LHCN-M2 (cell line): ENCODE results near the gene PALM. TPM values are rescaled to one million over a fixed set of nuclear protein-coding genes. Genes with fewer than 3 reads are reported as not detected.
"Not testable (repeated sequence)": the region's sequence is repeated elsewhere in the genome, so short reads cannot be mapped to it uniquely, and the experiment has no call there.

Experiments used
- DNase-seq: peaks from one replicate; pipeline ENCODE4 v3.0.0-alpha.2; 2012; ENCODE audit warnings: low read depth
- total RNA-seq: library from RNA; depleted of rRNA; stranded (reverse); fragments of >200 nt; gene quantifications from 2 replicates; pipeline ENCODE4 v1.2.3, GENCODE V29; 2014

PALM gene
- total RNA-seq, 1 experiment from 2014 or later, result 2.3 TPM

DNA sequence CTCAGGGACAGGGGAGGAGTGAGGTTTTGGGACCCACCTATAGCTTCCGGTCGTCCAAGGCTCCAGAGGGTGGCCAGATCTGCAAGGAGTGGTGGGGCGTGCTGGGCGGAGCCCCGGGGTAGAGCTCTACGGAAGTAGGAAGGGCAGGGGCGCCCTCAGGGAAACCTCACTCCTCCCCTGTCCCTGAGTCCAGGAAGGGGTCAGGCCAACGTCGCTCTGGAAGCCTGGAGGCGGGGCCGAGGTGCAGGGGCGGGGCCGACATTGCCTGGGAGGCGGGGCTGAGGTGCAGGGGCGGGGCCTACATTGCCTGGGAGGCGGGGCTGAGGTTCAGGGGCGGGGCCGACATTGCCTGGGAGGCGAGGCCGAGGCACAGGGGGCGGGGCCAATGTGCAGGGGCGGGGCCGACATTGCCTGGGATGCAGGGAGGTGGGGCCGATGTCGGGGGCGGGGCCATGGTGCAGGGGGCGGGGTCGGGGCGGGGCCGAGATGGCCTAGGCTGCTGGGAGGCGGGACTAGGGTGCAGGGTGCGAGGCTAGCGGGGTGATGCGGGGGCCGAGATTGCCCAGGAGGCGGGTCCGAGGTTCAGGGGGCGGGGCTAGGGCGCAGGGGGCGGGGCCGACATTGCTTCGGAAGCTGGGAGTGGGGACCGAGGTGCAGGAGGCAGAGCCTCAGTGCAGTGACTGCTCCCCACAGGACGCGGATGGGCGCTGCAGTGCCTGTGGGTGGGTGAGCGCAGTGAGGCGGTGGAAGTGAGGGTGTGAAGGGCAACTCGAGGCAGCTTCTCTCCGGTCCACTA is 4.9 kb upstream of the PALM start:
- DNase-seq, result peak; percentile 15

DNA sequence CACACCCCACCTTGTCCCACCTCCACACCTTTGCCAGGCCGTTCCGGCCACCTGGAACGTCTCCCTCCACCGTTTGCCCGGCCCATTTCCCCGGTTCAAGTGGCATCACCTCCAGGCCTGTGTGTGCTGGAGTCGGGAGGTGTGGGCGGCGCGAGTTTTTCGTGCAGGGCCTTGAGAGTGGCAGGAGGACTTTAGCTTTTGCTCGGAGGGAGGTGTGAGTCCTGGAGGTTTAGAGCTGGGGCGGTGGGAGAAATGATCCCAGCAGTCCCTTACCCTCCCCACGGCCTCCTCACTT is 4.3 kb upstream of the PALM start:
- DNase-seq, result no peak

DNA sequence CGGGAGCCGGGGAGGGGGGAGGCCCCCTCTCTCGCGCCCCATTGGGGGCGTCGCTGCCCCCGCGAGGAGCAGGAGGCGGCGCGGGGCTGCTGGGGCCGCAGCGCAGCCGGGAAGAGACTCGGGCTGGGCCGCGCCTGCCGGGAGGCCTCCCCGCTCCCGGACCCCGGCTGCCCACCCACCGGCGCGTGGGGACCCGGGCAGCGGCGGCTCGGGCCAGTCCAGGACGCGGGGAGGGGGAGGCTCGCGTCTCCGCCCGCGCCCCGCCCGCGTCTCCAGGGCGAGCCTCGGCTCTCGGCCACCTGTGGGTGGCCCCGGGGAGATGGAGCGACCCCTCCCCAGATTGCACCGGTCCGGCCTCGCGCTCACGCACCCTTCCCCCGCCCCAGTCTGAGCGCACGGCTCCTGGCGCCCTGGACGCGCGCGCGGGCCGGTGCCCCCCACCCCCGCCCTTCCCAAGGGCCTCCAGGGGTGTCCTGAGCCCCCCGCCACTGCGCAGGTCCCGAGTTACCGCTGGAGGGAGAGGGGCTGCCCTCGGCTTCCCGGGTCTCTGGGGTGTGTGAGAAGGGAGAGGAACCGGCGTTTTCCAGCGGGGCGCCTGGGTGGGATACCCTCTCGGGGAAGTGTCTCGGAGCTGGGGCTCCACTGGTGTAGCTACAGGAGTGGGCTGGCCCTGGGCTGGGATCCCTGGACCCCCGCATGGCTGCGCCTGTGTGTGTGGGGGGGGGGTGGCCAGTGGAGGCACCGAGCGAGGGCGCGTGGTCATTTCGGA is 645 bp downstream of the PALM start:
- no peak for DNase-seq

DNA sequence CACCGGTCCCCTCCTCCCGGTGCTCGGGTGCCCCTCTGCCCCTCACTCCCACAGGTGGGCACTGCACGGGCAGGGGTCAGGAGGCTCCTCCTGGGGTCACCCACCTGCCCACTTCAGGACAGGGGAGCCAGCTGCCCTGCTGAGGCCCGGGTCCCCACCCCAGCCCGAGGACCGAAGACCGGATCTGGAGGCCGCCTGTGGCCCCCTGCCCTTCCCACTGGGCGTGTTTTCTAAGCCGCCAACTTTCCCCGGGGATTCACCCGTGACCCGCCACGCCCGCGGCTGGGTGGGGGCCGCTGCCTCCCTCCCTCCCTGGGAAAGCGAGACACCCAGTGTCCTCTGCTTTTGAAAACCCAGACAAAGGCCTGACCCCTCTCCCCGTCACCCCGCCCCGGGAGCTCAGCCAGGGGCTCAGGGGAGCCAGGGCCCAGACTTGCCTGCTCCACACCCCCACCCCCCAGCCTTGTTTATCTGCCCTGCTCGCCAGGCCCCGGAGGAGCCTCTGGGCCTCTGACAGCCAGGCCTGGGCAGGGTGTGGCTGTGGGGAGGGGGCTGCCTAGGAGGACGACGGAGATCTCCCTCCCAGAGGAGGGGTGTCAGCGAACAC is 1.3 kb downstream of the PALM start:
- DNase-seq, result no peak

DNA sequence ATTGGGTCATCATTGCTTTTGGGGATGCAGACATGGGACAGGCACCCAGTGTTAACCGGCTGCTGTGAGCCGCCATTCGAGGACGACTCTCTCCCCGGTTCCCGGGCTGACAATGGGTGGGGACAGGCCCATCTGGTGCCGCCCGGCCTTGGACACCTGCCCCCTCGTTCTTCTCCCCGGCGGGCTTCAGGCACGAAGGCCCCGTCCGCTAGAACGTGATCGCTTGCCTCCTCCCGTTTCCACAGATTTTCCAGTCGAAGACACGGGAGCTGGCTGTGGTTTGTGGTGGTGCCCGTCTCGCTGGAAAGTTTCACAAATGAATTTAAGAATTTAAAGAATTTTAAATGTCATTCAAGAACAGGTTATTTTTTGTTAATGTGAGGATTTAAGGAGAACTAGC is 2.0 kb downstream of the PALM start:
- DNase-seq, result no peak

DNA sequence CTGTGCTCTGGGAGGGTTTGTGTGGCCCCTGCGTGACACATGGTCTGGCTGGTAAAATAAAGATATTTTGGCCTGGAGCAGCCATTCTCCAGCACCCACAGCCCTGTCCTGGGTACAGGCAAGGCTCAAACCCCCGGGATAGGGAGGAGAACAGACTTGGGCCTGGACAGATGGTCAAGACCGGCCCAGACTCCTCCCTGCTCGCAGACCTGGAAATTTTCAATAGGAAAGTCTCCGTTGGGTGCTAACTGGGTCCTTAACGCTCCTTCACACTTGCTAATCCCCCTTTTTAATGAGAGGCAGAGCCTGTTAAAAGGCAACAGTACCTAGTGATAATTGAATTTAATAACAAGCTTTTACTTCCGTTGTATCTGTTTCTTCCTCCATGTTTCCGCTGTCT is 2.5 kb downstream of the PALM start:
- no peak for DNase-seq

DNA sequence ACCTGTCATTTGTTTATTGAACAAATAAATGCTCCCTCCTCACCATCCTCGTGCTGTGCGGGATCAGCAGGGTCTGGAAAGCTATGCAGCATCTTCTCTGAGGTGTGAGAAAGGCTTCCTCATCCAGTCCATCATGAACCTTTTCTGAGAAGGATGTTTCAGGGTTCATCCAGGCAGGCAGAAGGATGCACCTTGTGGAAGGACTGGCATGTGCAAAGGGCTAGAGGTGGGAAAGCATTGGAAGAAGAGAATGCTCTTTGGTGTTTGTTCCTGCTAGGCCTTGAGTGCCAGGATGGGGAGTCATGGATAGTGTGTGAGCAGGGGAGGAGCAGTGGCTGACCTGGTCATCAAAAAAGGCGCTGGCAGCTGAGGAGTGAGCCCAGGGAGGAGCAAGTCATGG is 6.6 kb downstream of the PALM start:
- no peak for DNase-seq

DNA sequence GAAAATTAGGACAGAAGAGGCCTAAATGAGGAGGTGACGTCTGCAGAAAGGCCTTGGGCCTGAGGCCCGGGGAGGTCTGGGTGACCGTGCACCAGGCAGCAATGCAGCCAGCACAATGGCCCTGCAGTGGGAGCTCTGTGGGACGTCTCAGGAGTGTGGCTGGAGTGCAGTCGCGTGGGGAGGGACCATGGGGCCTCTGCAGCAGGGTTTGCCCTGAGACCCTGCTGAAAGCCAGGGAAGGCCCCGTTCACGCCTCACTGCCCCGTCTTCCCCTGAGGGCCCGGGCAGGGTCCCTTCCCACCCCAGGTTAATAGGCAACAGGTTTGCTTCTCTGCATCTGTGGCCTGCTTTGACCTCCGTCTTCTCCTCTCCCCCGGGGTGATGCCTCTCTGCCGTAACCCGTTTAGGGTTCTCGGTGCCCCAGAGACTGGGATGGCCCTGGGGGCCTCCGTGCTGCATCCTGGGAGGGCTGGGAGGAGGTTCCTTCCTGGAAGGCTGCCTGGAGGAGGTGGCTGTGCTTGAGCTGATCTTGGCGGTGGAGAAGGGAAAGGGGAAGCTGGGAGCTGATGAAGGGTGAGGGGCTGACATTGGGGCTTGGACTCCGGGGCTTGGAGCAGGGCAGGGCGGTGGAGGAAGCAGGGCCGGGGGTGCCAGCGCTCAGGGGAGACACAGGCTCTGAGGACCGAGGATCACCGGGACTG is 9.7 kb downstream of the PALM start:
- DNase-seq, result no peak

DNA sequence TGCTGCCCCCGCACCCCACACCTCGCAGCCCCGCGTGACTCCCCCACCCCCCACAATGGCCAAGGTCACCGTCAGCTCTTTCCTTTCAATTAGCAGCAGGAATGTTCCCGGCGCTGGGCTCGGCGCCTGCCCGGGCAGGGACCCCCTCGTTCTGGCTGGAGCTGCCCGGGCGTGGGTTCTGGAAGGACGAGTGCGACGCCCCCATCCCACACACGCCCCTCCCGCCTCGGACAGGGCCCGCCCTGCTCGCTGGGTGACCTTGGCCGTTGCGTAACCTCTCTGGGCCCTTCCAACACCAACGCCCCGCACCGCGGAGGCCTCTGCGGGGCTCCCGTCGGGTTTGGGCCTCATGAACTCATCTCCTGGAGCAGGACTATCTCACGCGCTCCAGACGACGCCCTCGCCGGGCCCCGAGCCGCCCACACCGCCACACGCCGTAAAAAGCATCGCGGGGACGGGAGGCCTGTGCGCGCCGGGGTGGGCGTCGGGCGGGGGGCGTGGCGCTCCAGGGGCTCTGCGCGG is 10.3 kb downstream of the PALM start:
- DNase-seq, result no peak

DNA sequence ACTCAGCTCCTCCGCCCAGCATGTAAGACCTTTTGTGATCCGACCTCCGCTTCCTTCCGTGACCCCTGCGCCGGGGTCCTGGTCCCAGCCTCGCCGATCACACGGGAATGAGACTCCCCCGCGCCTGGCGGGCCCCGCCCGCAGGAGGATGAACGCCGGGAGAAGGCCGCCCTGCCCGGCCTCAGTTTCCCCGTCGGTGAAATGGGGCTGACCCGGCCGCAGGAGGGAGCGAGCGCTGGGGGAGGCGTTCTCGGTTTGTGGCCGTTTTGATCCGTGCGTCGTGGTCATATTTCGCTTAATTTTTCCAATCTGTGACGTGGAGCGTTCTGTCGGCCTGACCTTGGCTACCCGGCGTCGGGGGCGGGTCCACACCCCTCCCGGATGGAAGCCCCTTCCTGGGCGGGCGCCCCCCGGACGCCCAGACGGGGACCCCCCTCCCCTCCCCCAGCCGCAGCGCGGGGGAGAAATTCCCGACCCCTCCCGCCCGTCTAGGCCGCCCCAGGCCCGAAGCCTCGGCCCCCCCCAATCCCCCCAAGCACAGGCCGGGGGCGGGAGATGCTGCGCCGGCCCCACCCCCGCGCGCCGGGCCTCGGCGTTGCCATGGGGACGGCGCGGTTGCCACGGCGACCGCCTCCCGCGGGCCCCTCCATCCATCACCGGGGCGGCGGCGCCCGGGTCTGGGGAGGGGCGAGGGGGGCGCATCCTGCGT is 11.1 kb downstream of the PALM start:
- DNase-seq, result no peak

DNA sequence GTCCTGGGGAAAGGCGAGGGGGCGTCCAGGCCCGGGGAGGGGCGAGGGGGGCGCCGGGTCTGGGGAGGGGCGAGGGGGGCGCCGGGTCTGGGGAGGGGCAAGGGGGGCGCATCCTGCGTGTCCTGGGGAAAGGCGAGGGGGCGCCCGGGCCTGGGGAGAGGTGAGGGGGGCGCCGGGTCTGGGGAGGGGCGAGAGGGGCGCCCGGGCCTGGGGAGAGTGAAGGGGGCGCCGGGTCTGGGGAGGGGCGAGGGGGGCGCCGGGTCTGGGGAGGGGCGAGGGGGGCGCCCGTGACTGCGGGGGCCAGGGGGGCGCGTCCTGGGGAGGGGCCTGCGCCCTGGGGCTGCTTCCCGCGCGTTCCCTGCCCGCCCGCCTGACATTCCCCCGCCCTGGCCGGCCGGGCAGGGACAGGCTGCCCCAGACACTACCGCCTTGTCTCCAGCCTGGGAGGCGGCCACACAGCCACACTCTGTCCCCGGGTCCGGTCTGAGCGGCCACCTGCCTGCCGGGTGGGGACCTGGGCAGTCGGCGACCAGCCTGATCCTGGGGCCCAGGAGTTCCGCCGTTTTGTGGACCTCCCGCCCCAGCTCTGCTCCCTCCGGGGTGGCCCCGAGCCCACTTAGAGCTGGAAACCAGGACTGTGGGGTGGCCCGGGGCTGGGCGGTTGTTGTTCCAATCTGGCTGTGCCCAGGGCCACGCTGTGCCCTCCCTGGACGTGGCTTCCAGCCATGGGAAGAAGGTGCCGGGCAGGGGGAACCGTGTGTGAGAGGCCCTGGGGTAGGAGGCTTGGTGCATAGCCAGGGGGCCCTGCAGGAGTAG is 11.8 kb downstream of the PALM start:
- no peak for DNase-seq

DNA sequence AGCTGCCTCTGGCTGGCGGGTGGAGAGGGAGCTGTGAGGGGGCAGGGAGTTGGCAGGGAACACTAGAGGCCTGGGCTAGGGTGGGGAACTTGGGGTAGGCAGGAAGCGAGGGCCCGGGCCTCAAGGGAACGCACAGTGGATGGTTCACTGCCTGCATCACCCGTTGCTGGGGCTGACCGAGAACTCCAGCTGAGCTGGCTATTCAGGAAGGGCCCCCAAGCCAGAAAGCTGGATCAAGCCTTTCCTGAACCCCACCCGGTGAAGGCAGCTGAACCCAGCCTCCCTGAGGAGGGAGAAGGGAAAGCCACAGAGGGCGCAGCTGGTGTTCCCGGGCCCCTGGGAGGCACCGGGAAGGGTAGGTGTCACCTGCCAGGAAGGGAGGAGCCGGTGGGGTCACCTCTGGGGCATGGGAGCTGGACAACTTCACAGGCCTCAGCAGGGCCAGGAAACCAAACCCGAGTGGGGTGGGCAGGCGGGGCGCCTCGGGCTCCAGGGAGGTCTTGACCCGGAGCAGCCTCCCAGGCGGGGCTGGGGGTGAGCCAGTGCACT is 13.9 kb downstream of the PALM start:
- DNase-seq, result no peak

DNA sequence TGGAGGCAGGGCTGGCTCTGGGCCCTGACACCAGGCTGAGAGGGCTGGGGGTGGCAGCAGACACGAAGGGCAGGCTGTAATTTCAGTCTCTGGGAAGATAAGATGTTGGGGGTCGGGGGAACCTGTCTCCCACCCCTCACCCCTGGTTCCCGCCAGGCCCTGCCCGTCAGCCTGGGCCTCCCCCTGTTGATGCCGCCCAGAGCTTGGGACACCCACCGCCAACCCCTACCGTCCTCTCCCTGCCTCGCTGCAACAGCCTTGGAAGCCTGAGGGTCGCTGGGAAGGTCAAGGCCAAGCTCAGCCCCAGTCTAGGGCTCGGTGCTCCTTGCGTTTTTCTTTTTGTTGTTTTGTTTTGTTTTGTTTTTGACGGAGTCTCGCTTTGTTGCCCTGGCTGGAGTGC is 14.5 kb downstream of the PALM start:
- no peak for DNase-seq

DNA sequence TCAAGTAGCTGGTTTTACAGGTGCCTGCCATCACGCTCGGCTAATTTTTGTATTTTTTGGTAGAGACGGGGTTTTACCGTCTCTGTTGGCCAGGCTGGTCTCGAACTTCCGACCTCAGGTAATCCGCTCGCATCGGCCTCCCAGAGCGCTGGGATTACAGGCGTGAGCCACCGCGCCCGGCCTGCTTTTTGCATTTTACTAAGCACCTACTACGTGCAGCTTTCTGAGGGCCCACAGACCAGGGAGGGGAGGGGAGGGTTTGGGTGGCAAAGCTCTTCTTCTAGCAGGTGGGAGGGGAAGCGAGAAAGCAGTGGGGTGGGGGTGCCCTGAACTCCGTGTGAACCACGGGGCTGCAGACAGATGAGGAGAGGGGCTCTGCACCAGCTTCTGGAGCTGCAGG is 15.0 kb downstream of the PALM start:
- DNase-seq, result no peak

DNA sequence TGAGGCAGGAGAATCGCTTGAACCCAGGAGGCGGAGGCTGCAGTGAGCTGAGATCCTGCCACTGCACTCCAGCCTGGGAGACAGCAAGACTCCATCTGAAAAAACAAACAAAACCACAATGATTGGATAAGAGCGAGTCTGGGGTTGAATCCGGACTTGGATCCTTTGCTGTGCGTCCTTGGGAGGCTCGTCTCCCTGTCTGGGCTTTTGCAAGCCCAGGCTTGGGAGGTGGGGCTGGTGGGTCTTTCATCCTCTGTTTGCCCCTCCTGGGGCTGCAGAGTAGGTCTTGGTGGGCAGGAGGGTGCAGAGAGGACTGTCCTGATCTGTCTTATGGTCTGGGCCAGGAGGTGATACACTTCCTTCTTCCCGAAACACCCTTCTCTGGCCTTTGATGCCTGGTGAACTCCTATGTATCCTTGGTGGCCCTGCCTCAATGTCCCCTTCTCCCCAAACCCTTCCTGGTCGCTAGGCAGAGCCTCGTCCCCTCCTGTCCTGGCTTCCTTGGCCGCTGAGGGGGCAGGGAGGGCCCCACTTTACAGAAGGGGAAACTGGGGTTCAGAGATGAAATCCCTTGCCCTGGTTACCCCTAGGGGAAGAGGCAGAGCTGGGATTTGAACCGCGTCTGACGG is 16.8 kb downstream of the PALM start:
- DNase-seq, result no peak

DNA sequence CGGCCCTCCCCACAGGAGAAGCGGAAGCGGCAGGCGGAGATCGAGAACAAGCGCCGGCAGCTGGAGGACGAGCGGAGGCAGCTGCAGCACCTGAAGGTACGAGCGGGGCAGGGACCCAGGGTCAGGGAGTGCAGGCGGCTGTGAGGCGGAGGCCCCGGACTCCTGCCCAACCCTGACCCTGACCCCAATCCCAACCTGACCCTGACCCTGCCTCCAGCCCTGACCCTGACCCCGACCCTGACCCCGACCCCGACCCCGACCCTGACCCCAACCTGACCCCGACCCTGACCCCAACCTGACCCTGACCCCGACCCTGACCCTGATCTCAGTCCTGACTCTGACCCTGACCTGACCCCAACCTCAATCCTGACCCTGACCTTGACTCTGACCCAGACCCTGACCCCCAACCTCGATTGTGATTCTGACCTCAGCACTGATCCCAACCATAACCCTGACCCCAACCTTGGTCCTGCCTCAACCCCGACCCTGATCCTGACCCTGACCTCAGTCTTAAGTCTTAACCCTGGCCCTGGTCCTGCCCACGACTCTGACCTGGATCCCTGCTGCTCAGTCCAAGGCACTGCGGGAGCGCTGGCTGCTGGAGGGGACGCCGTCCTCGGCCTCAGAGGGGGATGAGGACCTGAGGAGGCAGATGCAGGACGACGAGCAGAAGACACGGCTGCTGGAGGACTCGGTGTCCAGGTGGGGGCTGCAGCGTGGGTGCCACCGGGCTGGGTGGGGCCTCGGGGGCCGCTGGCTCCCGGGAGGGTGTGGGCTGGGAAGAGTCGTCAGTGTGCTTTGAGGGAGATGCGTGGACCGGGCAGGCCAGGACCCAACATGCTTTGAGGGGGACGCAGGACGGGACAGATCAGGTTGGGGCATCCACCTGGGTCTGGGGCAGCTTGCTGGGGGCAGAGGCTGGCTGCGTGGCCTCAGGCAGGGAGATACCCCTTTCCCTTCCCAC is 18.5 kb downstream of the PALM start:
- DNase-seq, result no peak

DNA sequence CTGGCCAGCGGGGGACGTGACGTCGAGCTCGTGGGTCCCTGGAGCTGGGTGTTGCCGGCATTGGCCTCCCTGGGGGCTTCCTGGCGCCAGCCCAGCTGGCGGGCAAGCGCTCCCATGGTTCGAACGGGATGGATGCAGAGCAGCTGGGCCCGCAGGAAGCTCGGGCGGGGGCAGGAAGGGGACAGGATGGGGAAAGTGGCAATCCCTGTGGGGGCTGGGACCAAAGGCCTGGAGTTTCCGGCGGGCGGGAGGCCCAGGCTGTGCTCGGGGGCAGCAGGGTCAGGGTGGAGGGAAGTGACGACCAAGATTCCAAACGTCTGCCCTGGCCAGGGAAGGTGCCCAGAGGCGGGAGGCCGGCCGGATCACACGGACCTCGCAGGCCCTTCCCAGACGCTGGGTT is 19.3 kb downstream of the PALM start:
- no peak for DNase-seq

DNA sequence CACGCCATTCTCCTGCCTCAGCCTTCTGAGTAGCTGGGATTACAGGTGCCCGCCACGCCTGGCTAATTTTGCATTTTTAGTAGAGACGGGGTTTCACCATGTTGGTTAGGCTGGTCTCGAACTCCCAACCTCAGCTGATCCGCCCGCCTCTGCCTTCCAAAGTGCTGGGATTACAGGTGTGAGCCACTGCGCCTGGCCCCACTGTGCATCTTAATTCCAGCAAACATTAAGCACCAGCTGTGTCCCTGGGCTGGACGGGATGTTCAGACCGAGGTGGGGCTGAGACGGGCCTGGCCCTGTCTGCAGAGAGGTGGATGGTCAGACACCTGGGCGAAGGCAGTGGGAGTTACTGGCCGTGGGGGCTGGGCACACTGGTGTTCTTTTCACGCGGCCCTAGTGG is 20.8 kb downstream of the PALM start:
- DNase-seq, result not testable (repeated sequence)
